NAMALWA (cell line): ENCODE results near the gene RAD51B.

Source experiments
- DNase-seq: peaks from one replicate; pipeline ENCODE4 v3.0.0-alpha.2; 2015; ENCODE audit warnings: low spot score

The RAD51B gene

GRCh38 chr14:68705741-68706283 lies 886.2 kb downstream of the RAD51B start:
- DNase-seq: no peak

GRCh38 chr14:68707482-68707881 lies 887.9 kb downstream of the RAD51B start:
- DNase-seq: no peak

GRCh38 chr14:68708343-68708742 lies 888.8 kb downstream of the RAD51B start:
- no peak for DNase-seq

- DNase-seq: no peak
Observed at GRCh38 chr14:68709007-68709406, 889.4 kb downstream of the RAD51B start.

GRCh38 chr14:68710776-68711175 lies 891.2 kb downstream of the RAD51B start:
- DNase-seq: no peak

- DNase-seq: no peak
Observed at GRCh38 chr14:68711561-68712309, 892.2 kb downstream of the RAD51B start.

- DNase-seq: no peak
Observed at GRCh38 chr14:68712703-68713370, 893.3 kb downstream of the RAD51B start.

- no peak for DNase-seq
Observed at GRCh38 chr14:68713782-68714181, 894.2 kb downstream of the RAD51B start.

GRCh38 chr14:68714991-68715924 lies 895.7 kb downstream of the RAD51B start:
- no peak for DNase-seq

GRCh38 chr14:68716698-68717097 lies 897.1 kb downstream of the RAD51B start:
- no peak for DNase-seq

GRCh38 chr14:68718023-68718990 lies 898.7 kb downstream of the RAD51B start:
- DNase-seq: peak; percentile 25

- DNase-seq: no peak
Observed at GRCh38 chr14:68719634-68720384, 900.2 kb downstream of the RAD51B start.

GRCh38 chr14:68722186-68722585 lies 902.6 kb downstream of the RAD51B start:
- DNase-seq: no peak

GRCh38 chr14:68722968-68723566 lies 903.5 kb downstream of the RAD51B start:
- DNase-seq: no peak

GRCh38 chr14:68723808-68724268 lies 904.3 kb downstream of the RAD51B start:
- no peak for DNase-seq

- DNase-seq: no peak
Observed at GRCh38 chr14:68724914-68725313, 905.3 kb downstream of the RAD51B start.

GRCh38 chr14:68726093-68726695 lies 906.6 kb downstream of the RAD51B start:
- no peak for DNase-seq

GRCh38 chr14:68727315-68728047 lies 907.9 kb downstream of the RAD51B start:
- no peak for DNase-seq
